ENCODE results near the gene CCDC150.

DNA sequence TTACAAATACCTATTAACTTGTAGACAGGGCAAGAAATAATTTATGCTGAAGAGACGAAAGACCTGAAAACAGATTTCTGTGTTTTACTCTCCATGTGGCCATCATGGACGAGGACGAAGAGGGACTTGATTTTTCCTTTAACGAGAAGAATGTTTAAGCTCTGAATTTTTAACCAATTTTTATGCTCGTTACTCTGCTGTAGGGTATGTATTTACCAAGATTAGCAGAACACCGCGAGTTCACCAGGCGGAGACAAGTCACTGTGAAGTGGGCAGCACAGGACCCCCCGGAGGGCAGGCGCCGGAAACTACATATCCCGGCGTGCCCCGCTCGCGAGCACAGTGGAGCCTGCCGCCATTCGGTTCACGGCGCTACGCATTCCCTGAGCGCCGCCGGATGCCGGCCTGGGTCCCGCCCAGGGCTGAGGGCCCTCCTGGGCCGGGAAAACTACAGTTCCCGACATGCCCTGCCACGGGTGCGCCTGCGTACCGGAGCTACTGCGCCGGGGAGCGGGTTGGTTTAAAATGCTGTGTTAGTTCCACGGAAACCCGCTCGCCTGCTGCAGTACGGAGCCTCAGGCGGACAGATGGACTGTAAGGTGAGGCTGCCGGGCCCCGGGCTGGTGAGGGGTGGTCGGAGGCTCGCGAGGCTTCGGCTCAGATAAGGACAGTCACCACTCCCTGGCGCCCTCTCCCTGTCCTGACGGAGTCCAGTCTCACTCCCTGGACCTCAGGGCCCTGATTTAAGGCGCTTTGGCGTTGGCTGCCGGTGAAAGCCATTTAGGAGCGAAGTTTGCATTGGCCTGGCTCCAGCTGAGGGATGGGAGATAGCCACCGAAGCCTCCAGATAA, at the start of gene CCDC150:
- TF ChIP-seq, protein P1, sequence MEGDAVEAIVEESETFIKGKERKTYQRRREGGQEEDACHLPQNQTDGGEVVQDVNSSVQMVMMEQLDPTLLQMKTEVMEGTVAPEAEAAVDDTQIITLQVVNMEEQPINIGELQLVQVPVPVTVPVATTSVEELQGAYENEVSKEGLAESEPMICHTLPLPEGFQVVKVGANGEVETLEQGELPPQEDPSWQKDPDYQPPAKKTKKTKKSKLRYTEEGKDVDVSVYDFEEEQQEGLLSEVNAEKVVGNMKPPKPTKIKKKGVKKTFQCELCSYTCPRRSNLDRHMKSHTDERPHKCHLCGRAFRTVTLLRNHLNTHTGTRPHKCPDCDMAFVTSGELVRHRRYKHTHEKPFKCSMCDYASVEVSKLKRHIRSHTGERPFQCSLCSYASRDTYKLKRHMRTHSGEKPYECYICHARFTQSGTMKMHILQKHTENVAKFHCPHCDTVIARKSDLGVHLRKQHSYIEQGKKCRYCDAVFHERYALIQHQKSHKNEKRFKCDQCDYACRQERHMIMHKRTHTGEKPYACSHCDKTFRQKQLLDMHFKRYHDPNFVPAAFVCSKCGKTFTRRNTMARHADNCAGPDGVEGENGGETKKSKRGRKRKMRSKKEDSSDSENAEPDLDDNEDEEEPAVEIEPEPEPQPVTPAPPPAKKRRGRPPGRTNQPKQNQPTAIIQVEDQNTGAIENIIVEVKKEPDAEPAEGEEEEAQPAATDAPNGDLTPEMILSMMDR (IDR thresholded peaks at IDR 0.05; ENCODE audit: insufficient read depth, low read length): no peak
- TF ChIP-seq POLR2AphosphoS5 (IDR thresholded peaks at IDR 0.05; ENCODE audit: low read depth) (peak; percentile 53; the same call in 1 of the 2 replicates), GABPA (IDR thresholded peaks at IDR 0.05; ENCODE audit: low read depth) (peak; percentile 67)
- TF ChIP-seq, protein P2, sequence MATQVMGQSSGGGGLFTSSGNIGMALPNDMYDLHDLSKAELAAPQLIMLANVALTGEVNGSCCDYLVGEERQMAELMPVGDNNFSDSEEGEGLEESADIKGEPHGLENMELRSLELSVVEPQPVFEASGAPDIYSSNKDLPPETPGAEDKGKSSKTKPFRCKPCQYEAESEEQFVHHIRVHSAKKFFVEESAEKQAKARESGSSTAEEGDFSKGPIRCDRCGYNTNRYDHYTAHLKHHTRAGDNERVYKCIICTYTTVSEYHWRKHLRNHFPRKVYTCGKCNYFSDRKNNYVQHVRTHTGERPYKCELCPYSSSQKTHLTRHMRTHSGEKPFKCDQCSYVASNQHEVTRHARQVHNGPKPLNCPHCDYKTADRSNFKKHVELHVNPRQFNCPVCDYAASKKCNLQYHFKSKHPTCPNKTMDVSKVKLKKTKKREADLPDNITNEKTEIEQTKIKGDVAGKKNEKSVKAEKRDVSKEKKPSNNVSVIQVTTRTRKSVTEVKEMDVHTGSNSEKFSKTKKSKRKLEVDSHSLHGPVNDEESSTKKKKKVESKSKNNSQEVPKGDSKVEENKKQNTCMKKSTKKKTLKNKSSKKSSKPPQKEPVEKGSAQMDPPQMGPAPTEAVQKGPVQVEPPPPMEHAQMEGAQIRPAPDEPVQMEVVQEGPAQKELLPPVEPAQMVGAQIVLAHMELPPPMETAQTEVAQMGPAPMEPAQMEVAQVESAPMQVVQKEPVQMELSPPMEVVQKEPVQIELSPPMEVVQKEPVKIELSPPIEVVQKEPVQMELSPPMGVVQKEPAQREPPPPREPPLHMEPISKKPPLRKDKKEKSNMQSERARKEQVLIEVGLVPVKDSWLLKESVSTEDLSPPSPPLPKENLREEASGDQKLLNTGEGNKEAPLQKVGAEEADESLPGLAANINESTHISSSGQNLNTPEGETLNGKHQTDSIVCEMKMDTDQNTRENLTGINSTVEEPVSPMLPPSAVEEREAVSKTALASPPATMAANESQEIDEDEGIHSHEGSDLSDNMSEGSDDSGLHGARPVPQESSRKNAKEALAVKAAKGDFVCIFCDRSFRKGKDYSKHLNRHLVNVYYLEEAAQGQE (IDR thresholded peaks at IDR 0.05; ENCODE audit: insufficient replicate concordance, low read depth): peak; percentile 31

Measured in HL-60 (cell line).